ENCODE results near the gene ZPBP.

The ZPBP gene

GRCh38 chr7:49928787-49929186, 164.3 kb downstream of the ZPBP start:
- peaks cover 12% of the 10 kb centered on the region for H3K9me3 Mint-ChIP-seq
- H3K4me3 Mint-ChIP-seq = no peak overlapping the region
- no peak for DNase-seq (ENCODE audit: low spot score in 2 of 2)
- no peaks in the 10 kb centered on the region for H3K4me1 Mint-ChIP-seq
- H3K36me3 Mint-ChIP-seq = no peaks in the 10 kb centered on the region
- ATAC-seq = no peak
- H3K27ac Mint-ChIP-seq = no peak overlapping the region

DNA sequence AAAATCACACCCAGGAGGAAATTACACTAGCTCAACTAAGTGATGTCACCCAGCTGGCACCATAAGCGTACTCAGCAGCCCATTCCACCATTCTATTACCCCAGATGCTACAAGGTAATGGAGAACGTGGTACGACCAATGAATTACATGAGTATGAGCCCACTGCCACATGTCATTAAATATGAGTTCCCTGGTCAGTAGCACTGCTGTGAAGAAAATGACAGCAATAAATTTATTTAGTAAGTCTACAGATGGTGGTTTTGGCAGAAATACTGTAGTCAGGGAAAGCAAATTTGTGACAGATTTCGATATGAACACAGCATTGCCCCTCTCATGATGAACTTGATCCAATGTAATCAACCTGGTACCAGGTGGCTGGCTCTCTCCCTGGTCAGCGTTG, 165.4 kb downstream of the ZPBP start:
- Mint-ChIP-seq H3K36me3 (no peaks in the 10 kb centered on the region), H3K4me1 (no peaks in the 10 kb centered on the region), H3K4me3 (no peak overlapping the region), H3K9me3 (peaks cover 10% of the 10 kb centered on the region), H3K27ac (no peak overlapping the region)
- ATAC-seq (no peak), DNase-seq (ENCODE audit: low spot score in 2 of 2) (no peak)

DNA sequence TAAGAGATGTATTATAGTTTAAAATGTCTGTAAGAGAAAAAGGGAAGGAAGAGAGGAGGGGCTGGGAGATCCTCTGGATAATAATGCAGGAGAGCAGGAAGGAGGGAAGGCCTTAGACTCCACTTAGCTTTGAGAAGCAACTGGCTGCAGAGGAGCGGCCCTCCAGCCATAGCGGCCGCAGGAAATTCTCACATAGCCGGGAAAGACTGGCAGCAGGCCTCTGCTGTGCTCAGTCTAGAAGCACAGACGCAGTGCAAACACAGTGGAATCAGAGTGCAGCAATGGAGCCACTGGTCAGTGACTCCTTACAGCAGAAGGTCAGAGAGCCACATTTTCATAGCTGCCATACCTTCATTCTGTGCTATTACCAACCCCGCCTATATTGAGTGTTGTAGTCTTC, 166.3 kb downstream of the ZPBP start:
- Mint-ChIP-seq H3K36me3 (no peaks in the 10 kb centered on the region), H3K27ac (no peak overlapping the region), H3K4me1 (no peaks in the 10 kb centered on the region), H3K9me3 (peaks cover 6% of the 10 kb centered on the region), H3K4me3 (no peak overlapping the region)
- ATAC-seq (peak; percentile 39), DNase-seq (ENCODE audit: low spot score in 2 of 2) (no peak)

DNA sequence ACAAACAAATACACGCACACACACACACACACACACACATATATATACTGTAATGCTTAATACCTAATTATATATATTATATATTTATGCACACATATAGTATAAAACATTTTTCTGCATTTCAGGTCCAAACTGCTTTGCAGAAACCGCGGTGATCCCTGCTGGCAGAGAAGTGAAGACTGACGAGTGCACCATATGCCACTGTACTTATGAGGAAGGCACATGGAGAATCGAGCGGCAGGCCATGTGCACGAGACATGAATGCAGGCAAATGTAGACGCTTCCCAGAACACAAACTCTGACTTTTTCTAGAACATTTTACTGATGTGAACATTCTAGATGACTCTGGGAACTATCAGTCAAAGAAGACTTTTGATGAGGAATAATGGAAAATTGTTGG, 181.1 kb downstream of the ZPBP start:
- Mint-ChIP-seq H3K9me3 (no peaks in the 10 kb centered on the region), H3K27ac (no peak overlapping the region), H3K4me1 (no peaks in the 10 kb centered on the region), H3K36me3 (no peaks in the 10 kb centered on the region), H3K4me3 (no peak overlapping the region)
- ATAC-seq (no peak), DNase-seq (ENCODE audit: low spot score in 2 of 2) (no peak)

DNA sequence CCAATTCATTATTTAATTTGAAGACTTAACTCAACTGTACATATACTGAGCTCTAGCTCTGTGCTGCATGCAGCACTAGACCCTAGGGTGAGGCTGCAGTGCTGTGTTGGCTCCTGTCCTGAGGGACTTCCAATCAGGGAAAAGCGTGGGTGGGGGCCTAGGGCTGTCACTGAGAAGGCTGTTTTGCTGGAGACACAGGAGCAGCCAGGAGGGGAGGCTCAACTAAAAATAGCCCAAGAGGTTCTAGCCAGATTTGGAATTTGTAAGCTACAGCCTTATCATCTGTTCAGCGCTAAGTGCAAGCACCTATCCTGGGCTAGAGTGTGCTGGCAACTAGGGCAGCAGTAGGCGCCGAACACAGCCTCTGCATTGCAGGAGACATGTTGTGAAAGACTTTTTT, 198.5 kb downstream of the ZPBP start:
- Mint-ChIP-seq H3K4me1 (no peaks in the 10 kb centered on the region), H3K4me3 (no peak overlapping the region), H3K27ac (no peak overlapping the region), H3K9me3 (no peaks in the 10 kb centered on the region), H3K36me3 (no peaks in the 10 kb centered on the region)
- ATAC-seq (no peak), DNase-seq (ENCODE audit: low spot score in 2 of 2) (no peak)

GRCh38 chr7:49893131-49893530, 199.9 kb downstream of the ZPBP start:
- Mint-ChIP-seq H3K4me3 (no peak overlapping the region), H3K36me3 (no peaks in the 10 kb centered on the region)

DNA sequence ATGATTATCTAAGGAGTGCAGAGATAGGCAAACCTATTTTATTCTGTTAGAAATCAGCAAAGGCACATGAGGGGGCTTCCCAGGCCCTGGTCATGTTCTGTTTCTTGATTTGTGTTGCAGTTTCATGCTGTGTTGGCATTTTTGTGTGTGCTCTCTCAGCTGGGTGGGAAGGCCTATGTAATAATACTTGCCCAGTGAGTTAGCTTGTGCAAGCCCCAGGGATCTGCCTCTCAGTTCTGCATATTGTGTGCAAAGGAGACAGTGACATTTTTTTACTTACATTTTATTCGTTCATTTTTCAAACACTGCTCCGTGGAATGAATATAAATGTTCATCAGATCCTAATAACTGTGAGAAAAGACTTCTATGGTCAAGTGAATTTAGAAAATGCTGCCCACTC, 200.6 kb downstream of the ZPBP start:
- Mint-ChIP-seq H3K4me1 (no peaks in the 10 kb centered on the region), H3K36me3 (no peaks in the 10 kb centered on the region), H3K9me3 (peaks cover 3% of the 10 kb centered on the region), H3K4me3 (no peak overlapping the region), H3K27ac (no peak overlapping the region)
- no peak for DNase-seq (ENCODE audit: low spot score in 2 of 2)
- ATAC-seq = no peak

More at GRCh38 chr7:49893131-49893530, 199.9 kb downstream of the ZPBP start:
- ATAC-seq (no peak), DNase-seq (ENCODE audit: low spot score in 2 of 2) (no peak)
- Mint-ChIP-seq H3K27ac (no peak overlapping the region), H3K9me3 (peaks cover 3% of the 10 kb centered on the region), H3K4me1 (no peaks in the 10 kb centered on the region)
